ENCODE measurements around the gene SRPK3.

SRPK3 gene

DNA sequence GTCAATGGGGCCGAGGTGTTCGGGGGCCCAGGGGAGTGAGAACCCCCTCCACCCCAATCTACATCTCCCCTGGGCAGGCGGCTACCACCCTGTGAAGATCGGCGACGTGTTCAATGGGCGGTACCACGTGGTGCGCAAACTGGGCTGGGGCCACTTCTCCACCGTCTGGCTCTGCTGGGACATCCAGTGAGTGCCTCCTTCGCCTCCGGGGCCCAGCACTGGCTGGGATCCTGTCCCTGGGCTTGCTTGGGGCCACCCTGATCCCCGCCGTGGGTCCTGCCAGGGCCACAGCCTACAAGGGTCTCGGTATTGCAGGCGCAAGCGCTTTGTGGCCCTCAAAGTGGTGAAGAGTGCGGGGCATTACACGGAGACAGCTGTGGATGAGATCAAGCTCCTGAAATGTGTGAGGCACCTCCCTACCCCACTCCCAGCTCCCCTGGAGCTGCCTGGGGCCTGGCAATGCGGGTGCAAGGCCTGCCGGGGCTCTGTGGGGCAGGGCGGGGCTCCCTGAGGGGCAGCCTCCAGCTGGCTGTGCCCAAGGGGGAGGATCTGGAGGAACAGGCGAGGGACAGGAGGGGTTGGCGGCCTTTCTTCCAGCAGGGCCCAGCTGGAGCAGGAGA is 697 bp downstream of the SRPK3 start:
- DNase-seq (ENCODE audit: extremely low read depth in 1 of 2, low read depth in 1 of 2) = no peak

DNA sequence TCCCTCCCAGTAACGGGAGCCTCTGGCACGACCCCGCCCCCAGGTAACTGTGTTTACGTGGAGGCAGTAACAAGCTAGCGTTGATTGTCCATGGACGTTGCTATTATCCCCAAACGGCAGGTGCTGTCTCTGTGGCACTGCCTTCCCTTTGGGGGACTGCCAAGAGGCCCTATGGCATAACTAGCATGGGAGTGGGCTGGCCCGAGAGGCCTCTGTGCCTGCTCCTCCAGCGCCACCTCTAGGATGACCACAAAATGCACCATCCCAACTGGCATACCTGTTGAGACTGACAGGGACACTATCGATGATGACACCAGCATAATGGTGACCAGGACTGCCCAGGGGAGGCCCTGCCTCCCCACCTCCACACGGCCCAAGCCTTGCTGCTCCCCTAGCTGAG is 1.5 kb downstream of the SRPK3 start:
- DNase-seq (ENCODE audit: extremely low read depth in 1 of 2, low read depth in 1 of 2) = no peak

DNA sequence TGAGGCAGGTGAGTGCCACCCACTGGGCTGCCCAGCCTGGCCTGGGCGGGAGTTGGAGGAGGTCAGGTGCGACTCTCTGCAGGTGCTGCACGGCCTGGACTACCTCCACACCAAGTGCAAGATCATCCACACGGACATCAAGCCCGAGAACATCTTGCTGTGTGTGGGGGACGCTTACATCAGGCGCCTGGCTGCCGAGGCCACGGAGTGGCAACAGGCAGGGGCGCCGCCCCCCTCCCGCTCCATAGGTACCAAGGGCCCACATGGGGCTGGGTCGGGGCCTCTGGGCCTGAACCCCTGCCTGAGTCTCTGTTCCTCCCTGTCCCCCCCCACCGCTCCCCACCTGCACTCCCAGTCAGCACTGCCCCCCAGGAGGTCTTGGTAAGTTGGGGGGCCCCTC is 2.0 kb downstream of the SRPK3 start:
- DNase-seq (ENCODE audit: extremely low read depth in 1 of 2, low read depth in 1 of 2) = no peak

DNA sequence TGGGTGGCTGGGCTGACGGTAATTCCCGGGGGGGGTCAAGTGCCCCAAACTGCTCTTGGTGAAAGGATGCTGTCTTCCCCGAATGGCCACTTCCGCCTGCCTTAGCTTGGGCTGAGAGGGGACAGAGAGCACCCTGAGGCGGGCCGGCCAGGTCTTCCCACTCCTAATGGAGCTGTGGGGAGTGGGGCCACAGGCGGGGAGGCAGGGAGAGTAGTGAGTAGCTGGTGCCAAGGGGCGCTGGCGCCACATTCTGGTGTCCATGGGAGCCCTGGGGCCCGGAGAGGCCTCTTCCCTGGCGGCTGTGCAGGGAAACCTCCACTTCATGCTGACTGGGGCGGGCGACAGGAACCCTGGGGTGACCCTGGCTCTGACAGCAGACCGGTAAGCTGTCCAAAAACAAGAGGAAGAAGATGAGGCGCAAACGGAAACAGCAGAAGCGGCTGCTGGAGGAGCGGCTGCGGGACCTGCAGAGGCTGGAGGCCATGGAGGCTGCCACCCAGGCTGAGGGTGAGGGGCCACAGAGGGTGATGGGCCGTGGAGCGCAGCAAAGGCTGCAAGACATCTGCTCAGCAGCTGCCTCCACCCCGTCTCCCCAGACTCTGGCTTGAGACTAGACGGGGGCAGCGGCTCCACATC is 2.7 kb downstream of the SRPK3 start:
- DNase-seq (ENCODE audit: extremely low read depth in 1 of 2, low read depth in 1 of 2) = no peak

DNA sequence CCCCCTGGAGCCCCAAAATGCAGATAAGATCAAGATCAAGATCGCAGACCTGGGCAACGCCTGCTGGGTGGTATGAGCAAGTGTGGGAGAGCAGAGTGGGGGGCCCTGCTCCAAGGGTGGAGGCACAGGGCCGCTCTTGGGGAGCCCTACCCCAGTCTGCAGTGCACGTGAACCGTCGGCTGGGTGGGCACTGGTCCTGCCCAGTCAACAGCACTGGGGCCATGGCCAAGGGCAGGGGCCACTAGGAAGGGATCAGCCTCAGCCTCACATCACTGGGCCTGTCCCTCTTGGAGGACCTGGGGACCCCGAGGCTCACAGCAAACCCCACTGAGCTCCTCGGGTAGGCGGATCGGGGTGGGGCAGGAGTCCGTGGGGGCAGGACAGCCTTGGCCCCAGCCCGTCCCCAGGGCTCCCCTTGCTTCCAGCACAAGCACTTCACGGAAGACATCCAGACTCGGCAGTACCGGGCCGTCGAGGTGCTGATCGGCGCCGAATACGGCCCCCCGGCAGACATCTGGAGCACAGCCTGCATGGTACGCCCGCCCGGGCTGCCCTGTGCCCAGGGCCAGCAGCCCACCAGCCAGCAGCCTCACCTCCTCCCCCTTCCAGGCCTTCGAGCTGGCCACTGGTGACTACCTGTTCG is 3.6 kb downstream of the SRPK3 start:
- DNase-seq (ENCODE audit: extremely low read depth in 1 of 2, low read depth in 1 of 2) = no peak

DNA sequence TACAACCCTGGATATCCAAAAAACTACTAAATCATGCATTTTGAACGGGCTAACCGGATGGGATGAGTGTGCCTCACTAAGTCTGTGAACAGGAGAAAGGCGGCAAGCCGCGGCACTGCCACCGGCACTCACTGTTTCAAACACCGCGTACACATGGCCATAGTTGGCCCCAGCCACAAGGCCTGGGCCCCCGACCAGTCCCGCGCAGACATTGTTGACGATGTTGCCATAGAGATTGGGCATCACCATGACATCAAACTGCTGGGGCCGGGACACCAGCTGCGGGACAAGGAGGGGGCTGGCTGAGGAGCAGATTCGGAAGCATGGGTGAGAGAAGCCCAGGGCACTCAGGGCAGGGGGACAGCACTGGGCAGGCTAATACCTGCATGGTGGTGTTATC is 5.8 kb downstream of the SRPK3 start:
- no peak for DNase-seq (ENCODE audit: extremely low read depth in 1 of 2, low read depth in 1 of 2)

DNA sequence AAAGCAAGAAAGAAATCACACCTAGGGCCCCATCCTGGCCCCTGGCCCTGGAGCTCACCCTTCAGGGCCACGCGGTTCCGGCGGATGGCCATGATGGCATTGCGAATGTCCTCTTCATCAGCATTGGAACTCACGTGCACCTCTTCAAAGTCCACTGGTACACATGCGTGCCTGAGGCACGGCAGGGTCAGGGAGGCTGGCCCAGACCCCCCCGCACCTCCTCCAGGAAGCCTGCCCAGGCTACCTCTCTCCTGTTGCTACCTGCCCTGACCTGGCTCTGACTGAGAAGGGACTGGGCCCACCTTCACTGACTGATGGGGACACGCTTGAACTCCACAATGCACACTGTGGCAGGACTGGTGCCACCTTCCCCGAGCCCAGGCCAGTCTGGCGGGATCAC is 8.8 kb downstream of the SRPK3 start:
- no peak for DNase-seq (ENCODE audit: extremely low read depth in 1 of 2, low read depth in 1 of 2)

DNA sequence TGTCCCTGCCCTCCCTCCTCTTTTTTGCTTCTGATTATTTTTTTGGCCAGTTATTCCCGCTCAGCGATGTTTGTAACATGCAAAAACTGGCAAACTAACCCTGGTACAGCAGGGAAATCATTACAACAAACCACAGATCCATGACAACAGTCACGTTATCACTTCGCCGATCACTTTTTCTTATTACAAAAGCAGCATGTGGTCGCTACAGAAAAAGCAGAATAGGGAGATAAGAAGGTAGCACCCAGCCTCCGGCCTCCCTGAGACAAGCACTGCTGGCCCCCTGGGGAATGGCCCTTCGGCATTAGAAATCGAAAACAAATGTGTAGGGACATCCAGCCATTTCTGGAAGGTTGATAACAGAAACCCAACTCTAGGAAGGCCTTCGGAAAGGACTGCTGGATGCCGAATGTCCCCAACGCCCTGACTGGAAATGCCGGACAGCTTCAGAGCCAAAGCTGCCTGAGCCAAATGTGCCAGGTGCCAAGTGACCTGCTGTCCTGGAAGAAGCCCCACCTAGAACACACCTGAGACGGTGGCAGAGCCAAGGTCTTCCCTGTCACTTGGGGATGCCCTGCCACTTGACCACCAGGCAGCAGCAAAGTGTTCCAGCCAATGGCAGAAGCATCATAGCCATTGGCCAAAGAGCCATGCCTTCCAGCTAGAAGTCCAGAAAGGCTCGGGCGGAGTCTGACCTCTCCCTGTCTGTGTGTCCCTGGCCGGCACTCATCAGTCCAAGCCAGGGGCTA is 10.4 kb downstream of the SRPK3 start:
- no peak for DNase-seq (ENCODE audit: extremely low read depth in 1 of 2, low read depth in 1 of 2)

DNA sequence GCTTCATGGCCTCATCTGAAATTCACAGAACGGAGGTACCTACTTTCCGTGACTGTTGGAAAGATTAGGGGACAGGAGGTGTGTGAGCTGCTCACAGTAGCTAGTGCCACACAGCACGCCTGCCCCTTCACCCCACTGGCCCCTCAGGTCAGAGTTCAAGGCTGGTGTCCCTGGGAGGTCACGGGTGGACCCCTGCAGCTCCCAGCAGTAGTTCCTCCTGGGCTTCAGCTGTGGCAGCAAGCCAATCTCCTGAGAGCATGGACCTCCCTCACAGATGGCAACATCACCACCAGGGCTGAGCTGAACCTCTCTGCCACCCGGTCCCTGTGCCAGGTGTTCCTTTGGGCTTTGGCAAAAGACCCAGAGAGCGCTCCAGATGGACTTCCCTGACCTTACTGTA is 11.5 kb downstream of the SRPK3 start:
- DNase-seq (ENCODE audit: extremely low read depth in 1 of 2, low read depth in 1 of 2) = no peak

DNA sequence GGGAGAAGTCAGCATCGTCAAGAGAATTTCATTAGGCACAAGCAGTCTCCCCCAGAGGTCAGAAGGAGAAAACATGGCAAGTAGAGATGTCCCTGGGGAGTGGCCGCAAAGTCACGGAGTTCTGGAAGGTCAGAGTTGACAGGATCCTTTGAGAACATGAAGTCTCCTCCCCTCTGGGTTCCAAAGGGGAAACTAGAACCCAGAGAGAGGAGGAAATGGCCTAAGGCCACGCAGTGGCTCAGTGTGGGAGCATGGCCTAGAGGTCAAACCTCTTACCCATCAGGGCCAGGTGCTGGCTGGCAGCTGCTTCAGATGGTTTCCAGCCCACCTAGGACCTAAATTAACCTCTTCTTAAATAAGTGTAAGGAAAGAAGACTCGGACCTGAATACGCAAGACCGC is 12.4 kb downstream of the SRPK3 start:
- no peak for DNase-seq (ENCODE audit: extremely low read depth in 1 of 2, low read depth in 1 of 2)

DNA sequence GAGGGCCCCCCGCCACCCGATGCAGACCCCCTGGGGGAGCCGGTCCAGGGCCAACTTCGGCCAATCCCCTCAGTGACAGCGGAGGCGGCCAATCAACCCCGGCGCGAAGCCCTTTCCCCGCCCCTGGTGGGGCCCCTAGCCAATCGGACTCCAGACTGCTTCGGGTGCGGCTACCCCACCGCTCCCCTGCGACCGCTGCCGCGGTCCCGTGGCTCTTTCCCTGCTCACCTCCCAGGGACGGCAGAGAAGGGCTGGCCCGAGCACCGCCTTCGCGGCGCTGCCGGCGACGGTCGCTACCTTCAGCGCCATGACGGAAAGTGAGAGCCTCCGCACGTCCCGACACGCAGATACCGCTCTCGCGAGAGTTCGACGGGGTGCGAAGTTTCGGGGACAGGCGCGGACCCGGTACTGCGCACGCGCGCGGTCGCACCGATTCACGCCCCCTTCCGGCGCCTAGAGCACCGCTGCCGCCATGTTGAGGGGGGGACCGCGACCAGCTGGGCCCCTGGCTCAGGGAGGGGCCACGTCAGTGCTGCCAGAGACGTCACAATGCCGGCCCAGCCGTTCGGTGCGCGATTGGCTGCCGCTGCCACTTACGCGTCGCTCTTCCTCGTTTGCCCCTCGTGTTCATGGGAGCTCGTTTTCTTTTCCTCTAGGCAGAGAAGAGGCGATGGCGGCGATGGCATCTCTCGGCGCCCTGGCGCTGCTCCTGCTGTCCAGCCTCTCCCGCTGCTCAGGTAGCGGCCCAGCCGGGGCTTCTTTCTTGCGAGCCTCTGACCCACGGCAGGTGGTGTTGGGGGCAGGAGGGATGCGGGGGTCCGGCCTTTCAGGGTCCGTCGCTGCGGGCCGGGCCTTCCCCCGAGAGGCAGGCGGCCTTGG is 13.4 kb downstream of the SRPK3 start, which contains the start of the genes IDH3G and SSR4:
Gene IDH3G, minus strand, starts transcription at position 358 of the 879 bp plus-strand sequence. Its CDS starts 49 bp downstream, at position 309.
Gene SSR4, plus strand, starts transcription at position 651 of the 879 bp plus-strand sequence. Its CDS starts 20 bp downstream, at position 671.
- DNase-seq (ENCODE audit: extremely low read depth in 1 of 2, low read depth in 1 of 2) = peak; percentile 79 to 83

DNA sequence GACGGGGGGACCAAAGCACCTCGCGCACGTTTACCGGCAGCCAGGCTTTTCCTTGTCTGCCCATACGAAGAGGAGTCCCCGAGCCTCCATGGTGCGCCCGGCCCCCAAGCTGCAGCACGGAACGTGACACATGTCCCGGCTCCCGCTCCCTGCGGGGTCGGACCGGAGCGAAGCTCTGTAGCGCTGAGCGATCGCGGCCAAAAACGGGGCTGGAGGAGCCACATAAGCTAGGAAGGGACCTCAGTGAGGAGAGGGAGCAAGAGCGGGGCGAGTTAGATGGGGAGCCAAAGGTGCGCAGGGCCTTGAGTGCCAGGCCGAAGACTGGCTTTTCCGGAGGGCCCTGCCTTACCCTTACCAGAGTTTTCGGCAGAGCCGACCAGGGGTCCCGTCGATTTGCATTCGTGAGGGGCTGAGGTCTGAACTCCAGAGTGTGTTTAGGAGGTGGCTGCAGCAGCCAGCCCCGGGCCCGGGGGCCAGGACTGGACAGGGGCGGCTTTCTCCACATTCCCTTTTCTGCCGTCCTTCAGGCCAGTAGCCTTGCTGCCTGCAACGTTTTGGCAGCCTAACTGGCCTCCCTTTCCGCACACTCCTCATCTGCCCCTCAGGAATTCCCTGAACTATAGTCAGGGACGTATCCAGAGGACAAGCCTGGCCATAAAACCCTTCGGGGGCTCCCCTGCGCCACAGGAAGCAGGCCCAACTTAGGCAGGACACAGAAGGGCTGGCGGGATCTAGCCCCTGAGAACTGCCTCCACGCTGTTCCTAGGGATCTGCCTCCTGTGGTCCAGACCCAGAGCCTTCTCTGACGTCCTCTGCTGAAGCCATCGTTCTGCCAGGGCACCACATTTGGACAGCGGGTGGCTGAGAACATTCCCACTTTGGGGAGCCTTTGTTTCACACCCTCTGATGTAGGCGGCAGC is 14.3 kb downstream of the SRPK3 start:
- DNase-seq (ENCODE audit: extremely low read depth in 1 of 2, low read depth in 1 of 2) = no peak

DNA sequence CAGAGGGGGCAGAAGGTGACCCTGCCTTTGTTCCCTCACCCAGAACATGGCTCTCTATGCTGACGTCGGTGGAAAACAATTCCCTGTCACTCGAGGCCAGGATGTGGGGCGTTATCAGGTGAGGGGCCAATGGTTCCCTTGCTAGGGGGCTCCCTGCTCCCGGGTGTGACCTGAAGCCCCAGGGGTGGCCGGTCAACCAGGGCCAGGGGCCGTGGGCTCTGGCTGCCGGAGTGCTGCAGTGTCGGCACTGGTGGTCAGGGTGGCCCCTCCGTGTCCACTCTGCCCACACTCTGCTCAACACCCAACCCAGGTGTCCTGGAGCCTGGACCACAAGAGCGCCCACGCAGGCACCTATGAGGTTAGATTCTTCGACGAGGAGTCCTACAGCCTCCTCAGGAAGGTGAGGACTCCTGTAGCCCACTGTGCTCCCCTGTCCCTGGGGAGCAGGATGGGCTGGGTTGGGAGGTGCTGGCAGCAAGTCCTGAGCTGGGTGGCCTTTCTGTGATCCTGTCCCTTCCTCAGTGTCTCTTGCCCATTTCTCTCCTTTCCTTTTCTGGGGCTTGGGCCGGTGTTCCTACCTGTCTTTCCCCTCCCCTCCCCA is 16.7 kb downstream of the SRPK3 start:
- DNase-seq (ENCODE audit: extremely low read depth in 1 of 2, low read depth in 1 of 2) = no peak

DNA sequence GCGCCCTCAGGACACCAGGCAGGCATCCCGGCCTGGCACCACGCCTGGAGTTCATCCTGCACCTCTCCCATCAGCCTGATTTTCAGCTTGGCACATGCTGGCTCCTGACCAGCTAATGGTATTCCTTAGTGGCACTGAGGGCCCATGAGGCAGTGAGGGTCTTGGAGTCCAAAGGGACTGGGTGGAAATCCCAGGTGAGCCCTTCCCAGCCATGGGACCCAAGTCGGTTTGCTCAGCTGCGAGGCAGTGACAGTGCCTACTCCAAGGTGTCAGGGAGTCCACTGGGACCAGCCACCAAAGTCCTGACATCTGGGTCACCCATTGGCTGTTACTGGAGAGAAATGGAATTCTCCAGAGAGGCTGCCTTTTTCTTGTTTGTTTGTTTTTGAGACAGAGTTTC is 18.5 kb downstream of the SRPK3 start:
- no peak for DNase-seq (ENCODE audit: extremely low read depth in 1 of 2, low read depth in 1 of 2)

DNA sequence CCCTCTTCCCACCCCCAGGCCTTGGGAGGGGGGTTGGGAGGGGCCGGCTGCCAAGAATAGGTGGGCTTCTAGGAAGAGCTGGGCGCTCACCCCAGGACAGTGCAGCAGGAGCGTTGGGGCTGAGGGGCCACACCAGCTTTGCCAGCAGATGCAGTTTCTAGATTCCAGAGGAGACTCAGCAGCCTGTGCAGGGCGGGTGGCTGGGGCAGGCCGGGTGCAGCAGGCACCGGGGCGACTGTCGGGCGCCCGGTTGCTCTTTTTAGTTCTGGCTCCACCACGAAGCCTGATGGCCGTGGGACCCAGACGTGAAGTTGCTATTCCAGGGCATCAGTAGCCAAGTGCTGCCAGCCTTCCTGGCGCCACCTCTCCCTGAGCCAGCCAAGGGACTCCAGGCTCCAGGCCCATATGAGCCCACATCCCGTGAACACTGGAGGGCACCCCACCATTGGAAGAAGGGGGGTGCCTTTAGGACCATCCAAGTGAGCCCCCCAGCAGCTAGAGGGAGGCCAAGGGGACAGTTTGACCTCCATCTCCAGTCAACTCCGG is 19.4 kb downstream of the SRPK3 start:
- no peak for DNase-seq (ENCODE audit: extremely low read depth in 1 of 2, low read depth in 1 of 2)

DNA sequence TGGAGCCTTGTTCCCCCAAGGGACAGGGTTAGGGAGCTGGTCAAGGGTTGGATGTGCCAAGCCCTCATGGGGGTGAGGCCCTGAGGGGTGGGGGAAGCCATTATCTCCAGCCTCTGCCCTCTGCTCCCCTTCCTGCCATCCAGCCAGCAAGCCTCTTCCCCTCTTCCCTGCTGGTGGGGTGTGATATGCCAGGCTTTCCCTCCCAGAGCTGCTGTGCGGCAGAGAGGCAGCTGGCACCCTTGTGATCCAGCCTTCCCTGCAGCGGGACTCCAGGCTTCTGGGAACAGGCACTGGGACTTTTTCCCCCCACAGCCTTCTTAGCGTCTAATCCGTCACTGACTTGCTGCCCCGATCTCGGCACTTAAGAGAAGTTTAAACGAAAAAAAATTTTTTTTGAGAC is 19.9 kb downstream of the SRPK3 start:
- DNase-seq (ENCODE audit: extremely low read depth in 1 of 2, low read depth in 1 of 2) = no peak

DNA sequence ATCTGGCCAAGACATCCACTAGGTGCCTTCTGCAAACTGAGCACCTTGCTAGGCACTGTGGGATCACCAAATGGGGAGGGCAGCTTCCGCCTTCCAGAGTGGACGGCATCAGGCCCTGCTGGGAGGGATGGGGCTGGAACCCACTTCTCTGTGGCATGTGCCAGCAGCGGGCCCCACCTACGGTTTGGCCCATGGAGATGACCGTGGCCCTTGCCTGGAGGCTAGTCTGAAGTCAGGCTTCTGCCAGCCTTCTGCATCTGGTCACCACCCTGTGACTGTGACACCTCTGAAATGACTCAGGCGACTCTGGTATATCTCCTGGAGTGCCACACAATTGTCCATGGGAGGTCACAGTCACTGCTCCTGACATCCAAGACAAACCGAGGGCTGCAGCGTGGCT is 20.8 kb downstream of the SRPK3 start:
- DNase-seq (ENCODE audit: extremely low read depth in 1 of 2, low read depth in 1 of 2) = no peak

DNA sequence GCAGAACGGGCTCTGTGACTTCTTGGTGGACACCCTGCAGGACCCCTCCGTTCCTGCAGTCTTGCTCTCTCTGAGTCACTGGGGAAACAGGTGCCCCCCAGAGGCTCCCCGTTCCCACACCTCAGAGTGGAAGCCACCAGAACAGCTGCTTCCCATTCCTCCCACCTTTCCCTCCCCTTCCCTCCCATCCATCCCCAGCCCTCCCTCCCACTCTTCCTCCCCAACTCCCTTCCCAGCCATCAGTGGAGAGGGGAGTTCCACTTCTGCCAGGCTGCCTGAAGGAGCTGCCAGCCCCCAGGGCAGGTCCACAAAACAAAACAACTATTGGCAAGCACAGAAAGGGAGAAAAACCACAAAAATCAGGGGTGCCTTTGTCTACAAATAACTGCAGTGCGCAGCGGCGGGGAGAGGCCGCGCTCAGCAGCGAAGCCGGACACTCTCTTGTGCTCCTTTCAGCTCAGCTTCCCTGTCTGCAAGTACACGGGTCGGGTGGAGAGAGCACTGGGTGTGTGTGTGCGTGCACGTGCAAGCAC is 21.7 kb downstream of the SRPK3 start:
- no peak for DNase-seq (ENCODE audit: extremely low read depth in 1 of 2, low read depth in 1 of 2)
